ENCODE data around the gene NRXN2. TPM values are rescaled to one million over a fixed set of nuclear protein-coding genes. Genes with fewer than 3 reads are reported as not detected.

The NRXN2 gene
- total RNA-seq, 1 donor from 2014 or later: 0.14 TPM

- no peaks in the 10 kb centered on the region for H3K79me2 ChIP-seq (ENCODE audit: insufficient read depth, low read length)
- no peaks in the 10 kb centered on the region for H3K9me3 Mint-ChIP-seq (ENCODE audit: unreplicated experiment)
- peak overlapping the region; percentile 26 for H2AFZ ChIP-seq (ENCODE audit: low read depth, low read length)
- H3K4me1 Mint-ChIP-seq (ENCODE audit: low read depth, unreplicated experiment): peaks cover 2% of the 10 kb centered on the region
- H3K4me1 ChIP-seq (ENCODE audit: insufficient read depth, low read length): peaks cover 24% of the 10 kb centered on the region
- DNase-seq (ENCODE audit: low read depth) (no peak), FAIRE-seq (no peak)
- H3K4me2 ChIP-seq (ENCODE audit: low read length): peak overlapping the region; percentile 81
- H3K27ac Mint-ChIP-seq (ENCODE audit: unreplicated experiment): no peak overlapping the region
- TF ChIP-seq EZH2 (IDR thresholded peaks at IDR 0.05; ENCODE audit: insufficient read depth, low read length) (peak; percentile 9), CTCF (IDR thresholded peaks at IDR 0.05; ENCODE audit: insufficient read depth, low read depth, low read length) (no peak)
- no peaks in the 10 kb centered on the region for H3K36me3 ChIP-seq (ENCODE audit: insufficient read depth, low read length)
- H3K27me3 ChIP-seq (ENCODE audit: insufficient read depth, low read length): peaks cover 43% of the 10 kb centered on the region
- no peak overlapping the region for H3K27ac ChIP-seq (ENCODE audit: low read depth, low read length)
- peaks cover 29% of the 10 kb centered on the region for H3K27me3 Mint-ChIP-seq (ENCODE audit: low read depth, unreplicated experiment)
- peak overlapping the region; percentile 46 for H3K9ac ChIP-seq (ENCODE audit: low read length)
- no peaks in the 10 kb centered on the region for H3K9me3 ChIP-seq (ENCODE audit: insufficient read depth, low read depth, low read length)
- H3K4me3 Mint-ChIP-seq (ENCODE audit: unreplicated experiment): no peak overlapping the region
- H3K36me3 Mint-ChIP-seq (ENCODE audit: low read depth, unreplicated experiment): no peaks in the 10 kb centered on the region
- peaks cover 5% of the 10 kb centered on the region for H4K20me1 ChIP-seq (ENCODE audit: insufficient read depth, low read length)
- no peak overlapping the region for H3K4me3 ChIP-seq (ENCODE audit: insufficient read depth, low read depth, low read length)
These were observed 21.7 kb upstream of the NRXN2 start for GRCh38 chr11:64744544-64745188.

GRCh38 chr11:64743591-64744543, 20.9 kb upstream of the NRXN2 start, which contains the start of gene RASGRP2:
TSS of gene RASGRP2 (minus strand) at chr11:64744142. CDS start at chr11:64742866, 1,276 bp downstream.
- H3K4me1 Mint-ChIP-seq (ENCODE audit: low read depth, unreplicated experiment): peaks cover 2% of the 10 kb centered on the region
- peak; percentile 96 for TF ChIP-seq EZH2 (IDR thresholded peaks at IDR 0.05; ENCODE audit: insufficient read depth, low read length)
- TF ChIP-seq CTCF (IDR thresholded peaks at IDR 0.05; ENCODE audit: insufficient read depth, low read depth, low read length): no peak
- Histone ChIP-seq H4K20me1 (ENCODE audit: insufficient read depth, low read length) (peaks cover 5% of the 10 kb centered on the region), H3K4me1 (ENCODE audit: insufficient read depth, low read length) (peaks cover 24% of the 10 kb centered on the region), H3K27me3 (ENCODE audit: insufficient read depth, low read length) (peaks cover 43% of the 10 kb centered on the region), H3K79me2 (ENCODE audit: insufficient read depth, low read length) (no peaks in the 10 kb centered on the region), H3K36me3 (ENCODE audit: insufficient read depth, low read length) (no peaks in the 10 kb centered on the region), H2AFZ (ENCODE audit: low read depth, low read length) (peak within 1 kb of the TSS; percentile 26), H3K9ac (ENCODE audit: low read length) (peak within 1 kb of the TSS; percentile 46), H3K27ac (ENCODE audit: low read depth, low read length) (no peak within 1 kb of the TSS), H3K4me3 (ENCODE audit: insufficient read depth, low read depth, low read length) (no peak within 1 kb of the TSS), H3K9me3 (ENCODE audit: insufficient read depth, low read depth, low read length) (no peaks in the 10 kb centered on the region), H3K4me2 (ENCODE audit: low read length) (peak within 1 kb of the TSS; percentile 81)
- H3K27me3 Mint-ChIP-seq (ENCODE audit: low read depth, unreplicated experiment): peaks cover 36% of the 10 kb centered on the region
- H3K36me3 Mint-ChIP-seq (ENCODE audit: low read depth, unreplicated experiment): no peaks in the 10 kb centered on the region
- DNase-seq (ENCODE audit: low read depth) (no peak), FAIRE-seq (no peak)
- peak within 1 kb of the TSS; percentile 87 for H3K27ac Mint-ChIP-seq (ENCODE audit: unreplicated experiment)
- H3K4me3 Mint-ChIP-seq (ENCODE audit: unreplicated experiment): peak within 1 kb of the TSS; percentile 75
- H3K9me3 Mint-ChIP-seq (ENCODE audit: unreplicated experiment): no peaks in the 10 kb centered on the region

Data from astrocyte (in vitro differentiated cells and primary cell).